ENCODE data around the gene GAS2L2.
"Not testable (repeated sequence)": the region's sequence is repeated elsewhere in the genome, so short reads cannot be mapped to it uniquely, and the experiment has no call there.

GAS2L2 gene

DNA sequence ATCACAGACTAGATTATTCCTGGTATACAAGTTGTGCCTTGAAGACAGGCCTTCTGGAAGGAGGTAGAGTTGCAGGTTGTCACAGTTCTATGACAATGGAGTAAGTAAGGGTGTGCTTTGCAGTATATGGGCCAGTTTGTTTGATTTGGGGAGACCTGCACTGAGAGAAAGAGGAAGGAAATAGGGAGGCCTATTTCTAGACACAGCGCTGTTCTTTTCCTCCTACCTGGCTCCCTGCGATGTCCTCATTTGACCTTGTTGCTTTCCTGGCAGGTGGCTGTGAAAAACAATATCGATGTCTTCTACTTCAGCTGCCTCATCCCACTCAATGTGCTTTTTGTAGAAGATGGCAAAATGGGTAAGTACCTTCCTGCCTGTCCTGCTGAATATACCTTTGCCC is 44.1 kb downstream of the GAS2L2 start:
- peaks cover 40% of the 10 kb centered on the region for H3K36me3 ChIP-seq (ENCODE audit: control insufficient read depth, insufficient read depth, low read length)
- H3K27ac ChIP-seq (ENCODE audit: low read depth, low read length) = no peak overlapping the region
- H3K4me1 ChIP-seq (ENCODE audit: control insufficient read depth, insufficient read depth, low read length) = no peaks in the 10 kb centered on the region
- no peak overlapping the region for H3K4me3 ChIP-seq (ENCODE audit: low read depth, low read length)
- no peaks in the 10 kb centered on the region for H3K9me3 ChIP-seq (ENCODE audit: control insufficient read depth, insufficient read depth, low read length)
- no peaks in the 10 kb centered on the region for H3K27me3 ChIP-seq (ENCODE audit: control insufficient read depth, insufficient read depth, low read length)
- no peak overlapping the region for H3K9ac ChIP-seq (ENCODE audit: low read depth, low read length)

DNA sequence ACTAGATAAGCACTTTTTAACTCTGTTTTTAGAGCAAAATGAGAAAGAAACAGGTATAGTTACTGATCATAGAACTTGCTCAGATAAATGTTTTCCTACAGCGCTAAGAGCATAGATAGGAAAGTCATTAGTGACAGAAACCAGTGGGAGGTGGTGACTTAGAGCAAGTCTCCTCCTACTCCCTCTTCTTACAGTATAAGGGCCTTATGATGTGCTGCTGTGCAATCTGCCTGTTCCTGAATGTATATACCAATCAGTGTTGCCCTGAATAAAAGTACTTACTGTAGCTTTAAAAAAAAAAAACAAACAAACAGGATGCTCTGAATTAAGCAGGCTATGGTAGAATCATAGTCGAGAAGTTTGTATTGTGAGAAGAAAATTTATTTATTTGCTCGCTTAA is 44.9 kb downstream of the GAS2L2 start:
- no peak overlapping the region for H3K27ac ChIP-seq (ENCODE audit: low read depth, low read length)
- H3K9me3 ChIP-seq (ENCODE audit: control insufficient read depth, insufficient read depth, low read length) = no peaks in the 10 kb centered on the region
- no peak overlapping the region for H3K4me3 ChIP-seq (ENCODE audit: low read depth, low read length)
- H3K27me3 ChIP-seq (ENCODE audit: control insufficient read depth, insufficient read depth, low read length) = no peaks in the 10 kb centered on the region
- H3K4me1 ChIP-seq (ENCODE audit: control insufficient read depth, insufficient read depth, low read length) = no peaks in the 10 kb centered on the region
- H3K9ac ChIP-seq (ENCODE audit: low read depth, low read length) = no peak overlapping the region
- peaks cover 33% of the 10 kb centered on the region for H3K36me3 ChIP-seq (ENCODE audit: control insufficient read depth, insufficient read depth, low read length)

DNA sequence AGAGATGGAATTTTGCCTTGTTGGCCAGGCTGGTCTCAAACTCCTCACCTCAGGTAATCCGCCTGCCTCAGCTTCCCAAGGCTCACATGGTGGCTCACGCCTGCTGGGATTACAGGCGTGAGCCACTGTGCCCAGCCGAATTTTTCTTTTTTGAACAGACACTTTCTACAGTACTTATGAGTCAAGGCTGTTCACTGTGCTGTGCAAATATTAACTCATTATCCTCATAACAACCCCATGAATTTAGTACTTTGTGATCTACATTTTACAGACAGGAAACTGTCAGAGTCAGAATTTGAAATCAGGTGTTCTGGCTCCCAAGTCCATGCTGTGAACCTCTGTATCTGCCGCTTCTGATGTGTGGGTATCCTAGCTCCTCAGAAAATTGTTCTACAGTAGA is 47.3 kb downstream of the GAS2L2 start:
- Histone ChIP-seq H3K4me1 (ENCODE audit: control insufficient read depth, insufficient read depth, low read length) (no peaks in the 10 kb centered on the region), H3K27ac (ENCODE audit: low read depth, low read length) (no peak overlapping the region), H3K4me3 (ENCODE audit: low read depth, low read length) (no peak overlapping the region), H3K36me3 (ENCODE audit: control insufficient read depth, insufficient read depth, low read length) (peaks cover 25% of the 10 kb centered on the region), H3K9ac (ENCODE audit: low read depth, low read length) (no peak overlapping the region), H3K9me3 (ENCODE audit: control insufficient read depth, insufficient read depth, low read length) (no peaks in the 10 kb centered on the region), H3K27me3 (ENCODE audit: control insufficient read depth, insufficient read depth, low read length) (no peaks in the 10 kb centered on the region)

DNA sequence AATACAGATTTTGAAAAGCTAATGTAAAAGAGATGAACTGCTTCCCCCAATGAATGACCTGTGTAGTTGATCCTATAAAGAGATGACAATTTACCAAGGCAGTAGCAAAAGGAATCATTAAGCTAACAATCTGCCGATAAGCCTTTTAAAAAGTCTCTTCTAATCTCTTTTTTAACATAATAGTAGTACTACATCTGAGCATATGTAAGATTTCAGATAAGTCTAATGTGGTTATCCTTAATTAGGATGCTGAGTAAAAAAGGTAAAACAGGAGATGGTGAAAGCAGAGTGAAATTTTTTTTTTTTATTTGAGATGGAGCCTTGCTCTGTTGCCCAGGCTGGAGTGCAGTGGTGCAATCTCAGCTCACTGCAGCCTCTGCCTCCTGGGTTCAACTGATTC is 47.8 kb downstream of the GAS2L2 start:
- Histone ChIP-seq H3K27me3 (ENCODE audit: control insufficient read depth, insufficient read depth, low read length) (no peaks in the 10 kb centered on the region), H3K9me3 (ENCODE audit: control insufficient read depth, insufficient read depth, low read length) (no peaks in the 10 kb centered on the region), H3K9ac (ENCODE audit: low read depth, low read length) (no peak overlapping the region), H3K27ac (ENCODE audit: low read depth, low read length) (no peak overlapping the region), H3K36me3 (ENCODE audit: control insufficient read depth, insufficient read depth, low read length) (peaks cover 21% of the 10 kb centered on the region), H3K4me3 (ENCODE audit: low read depth, low read length) (no peak overlapping the region), H3K4me1 (ENCODE audit: control insufficient read depth, insufficient read depth, low read length) (no peaks in the 10 kb centered on the region)

DNA sequence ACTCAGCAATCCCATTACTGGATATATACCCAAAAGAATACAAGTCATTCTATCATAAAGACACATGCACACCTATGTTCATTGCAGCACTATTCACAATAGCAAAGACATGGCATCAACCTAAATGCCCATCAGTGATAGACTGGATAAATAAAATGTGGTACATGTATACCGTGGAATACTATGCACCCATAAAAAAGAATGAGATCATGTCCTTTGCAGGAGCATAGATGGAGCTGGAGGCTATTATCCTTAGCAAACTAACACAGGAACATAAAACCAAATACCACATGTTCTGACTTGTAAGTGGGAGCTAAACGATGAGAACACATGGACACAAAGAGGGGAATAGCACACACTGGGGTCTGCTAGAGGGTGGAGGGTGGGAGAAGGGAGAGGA is 49.7 kb downstream of the GAS2L2 start:
- not testable (repeated sequence) for H3K9ac ChIP-seq (ENCODE audit: low read depth, low read length); H3K4me3 ChIP-seq (ENCODE audit: low read depth, low read length); H3K9me3 ChIP-seq (ENCODE audit: control insufficient read depth, insufficient read depth, low read length); H3K27ac ChIP-seq (ENCODE audit: low read depth, low read length); H3K27me3 ChIP-seq (ENCODE audit: control insufficient read depth, insufficient read depth, low read length); H3K4me1 ChIP-seq (ENCODE audit: control insufficient read depth, insufficient read depth, low read length)
- peaks cover 10% of the 10 kb centered on the region; the same call in 1 of the 2 replicates for H3K36me3 ChIP-seq (ENCODE audit: control insufficient read depth, insufficient read depth, low read length)

DNA sequence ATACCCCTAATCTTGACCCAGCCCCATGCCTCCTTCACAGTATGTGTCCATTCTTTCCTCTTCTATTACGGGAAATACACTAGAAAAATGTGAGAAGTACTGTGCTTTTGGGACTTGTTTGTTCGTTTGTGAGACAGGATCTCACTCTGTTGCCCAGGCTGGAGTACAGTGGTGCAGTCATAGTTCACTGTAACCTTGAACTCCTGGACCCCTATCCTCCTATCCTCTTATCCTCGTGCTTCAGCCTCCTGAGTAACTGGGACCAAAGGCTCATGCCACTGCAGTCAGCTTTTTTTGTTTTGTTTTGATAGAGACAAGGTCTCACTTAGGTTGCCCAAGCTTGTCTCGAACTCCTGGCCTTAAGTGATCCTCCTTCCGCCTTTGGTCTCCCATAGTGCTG is 51.5 kb downstream of the GAS2L2 start:
- Histone ChIP-seq H3K9ac (ENCODE audit: low read depth, low read length) (no peak overlapping the region), H3K4me3 (ENCODE audit: low read depth, low read length) (no peak overlapping the region), H3K9me3 (ENCODE audit: control insufficient read depth, insufficient read depth, low read length) (no peaks in the 10 kb centered on the region), H3K4me1 (ENCODE audit: control insufficient read depth, insufficient read depth, low read length) (no peaks in the 10 kb centered on the region), H3K27me3 (ENCODE audit: control insufficient read depth, insufficient read depth, low read length) (no peaks in the 10 kb centered on the region), H3K36me3 (ENCODE audit: control insufficient read depth, insufficient read depth, low read length) (peaks cover 14% of the 10 kb centered on the region), H3K27ac (ENCODE audit: low read depth, low read length) (no peak overlapping the region)

DNA sequence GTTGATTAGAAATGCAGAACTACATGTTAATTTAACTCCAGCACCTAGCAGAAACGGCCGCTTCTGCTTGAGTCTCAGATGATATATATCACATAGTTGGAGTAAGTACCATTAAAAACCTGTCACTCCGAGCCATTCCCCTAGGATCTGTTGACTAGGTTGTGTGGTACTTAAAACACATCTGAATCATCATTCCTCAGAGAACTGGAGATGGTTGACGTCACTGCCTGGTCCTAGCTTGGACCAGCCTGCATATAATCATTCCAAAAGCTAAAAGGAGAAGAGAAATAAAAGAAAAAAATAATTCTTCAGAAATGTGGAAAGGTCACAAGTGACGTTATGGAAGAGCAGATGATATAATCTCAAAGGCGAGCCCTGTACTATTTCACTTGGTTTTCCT is 52.9 kb downstream of the GAS2L2 start:
- H3K4me3 ChIP-seq (ENCODE audit: low read depth, low read length) = no peak overlapping the region
- no peaks in the 10 kb centered on the region for H3K9me3 ChIP-seq (ENCODE audit: control insufficient read depth, insufficient read depth, low read length)
- H3K27me3 ChIP-seq (ENCODE audit: control insufficient read depth, insufficient read depth, low read length) = no peaks in the 10 kb centered on the region
- peaks cover 24% of the 10 kb centered on the region for H3K36me3 ChIP-seq (ENCODE audit: control insufficient read depth, insufficient read depth, low read length)
- H3K4me1 ChIP-seq (ENCODE audit: control insufficient read depth, insufficient read depth, low read length) = peaks cover 8% of the 10 kb centered on the region; the same call in 1 of the 2 replicates
- H3K27ac ChIP-seq (ENCODE audit: low read depth, low read length) = no peak overlapping the region
- no peak overlapping the region for H3K9ac ChIP-seq (ENCODE audit: low read depth, low read length)

DNA sequence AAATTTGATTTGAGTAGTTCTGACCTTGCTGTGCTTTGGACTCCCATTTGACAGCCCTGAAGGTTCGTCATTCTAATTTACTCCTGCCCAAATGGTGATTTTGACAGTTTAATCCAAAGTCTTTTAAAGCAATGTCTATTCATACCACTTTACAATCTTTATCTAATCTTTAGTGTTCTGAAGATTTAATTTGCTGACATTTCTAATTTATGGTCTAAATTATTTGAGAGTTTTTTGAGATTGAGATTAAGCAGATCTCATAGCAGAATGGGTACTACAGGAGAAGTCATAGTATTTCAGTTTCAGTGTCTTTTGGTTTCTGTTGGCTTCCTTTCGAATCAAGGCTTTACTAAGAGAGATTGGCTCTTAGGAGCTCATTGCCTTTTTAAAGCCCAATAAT is 54.2 kb downstream of the GAS2L2 start:
- Histone ChIP-seq H3K4me1 (ENCODE audit: control insufficient read depth, insufficient read depth, low read length) (peaks cover 8% of the 10 kb centered on the region; the same call in 1 of the 2 replicates), H3K9me3 (ENCODE audit: control insufficient read depth, insufficient read depth, low read length) (no peaks in the 10 kb centered on the region), H3K27me3 (ENCODE audit: control insufficient read depth, insufficient read depth, low read length) (no peaks in the 10 kb centered on the region), H3K36me3 (ENCODE audit: control insufficient read depth, insufficient read depth, low read length) (peaks cover 37% of the 10 kb centered on the region), H3K4me3 (ENCODE audit: low read depth, low read length) (no peak overlapping the region), H3K9ac (ENCODE audit: low read depth, low read length) (no peak overlapping the region), H3K27ac (ENCODE audit: low read depth, low read length) (no peak overlapping the region)

DNA sequence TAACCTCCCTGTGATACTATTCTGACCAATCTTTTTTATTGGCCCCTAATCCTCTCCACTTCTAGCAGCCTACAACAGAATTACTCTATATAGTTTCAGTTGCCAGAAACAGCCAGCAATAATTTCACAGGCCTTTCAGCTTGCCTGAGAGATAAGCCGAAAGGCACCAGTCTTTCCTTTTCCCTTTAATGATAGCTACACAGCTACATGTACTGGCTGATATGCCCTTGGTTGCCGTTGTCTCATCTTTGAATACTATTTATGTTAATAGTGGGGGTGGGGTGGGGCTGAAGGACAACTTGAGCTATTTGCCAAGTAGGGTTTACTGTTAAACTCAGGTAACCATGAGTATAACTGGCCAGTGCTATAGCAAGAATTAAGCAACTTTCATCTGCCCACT is 57.4 kb downstream of the GAS2L2 start:
- Histone ChIP-seq H3K9ac (ENCODE audit: low read depth, low read length) (no peak overlapping the region), H3K36me3 (ENCODE audit: control insufficient read depth, insufficient read depth, low read length) (peaks cover 60% of the 10 kb centered on the region), H3K4me1 (ENCODE audit: control insufficient read depth, insufficient read depth, low read length) (peaks cover 13% of the 10 kb centered on the region; the same call in 1 of the 2 replicates), H3K4me3 (ENCODE audit: low read depth, low read length) (no peak overlapping the region), H3K27ac (ENCODE audit: low read depth, low read length) (no peak overlapping the region), H3K27me3 (ENCODE audit: control insufficient read depth, insufficient read depth, low read length) (no peaks in the 10 kb centered on the region), H3K9me3 (ENCODE audit: control insufficient read depth, insufficient read depth, low read length) (no peaks in the 10 kb centered on the region)

DNA sequence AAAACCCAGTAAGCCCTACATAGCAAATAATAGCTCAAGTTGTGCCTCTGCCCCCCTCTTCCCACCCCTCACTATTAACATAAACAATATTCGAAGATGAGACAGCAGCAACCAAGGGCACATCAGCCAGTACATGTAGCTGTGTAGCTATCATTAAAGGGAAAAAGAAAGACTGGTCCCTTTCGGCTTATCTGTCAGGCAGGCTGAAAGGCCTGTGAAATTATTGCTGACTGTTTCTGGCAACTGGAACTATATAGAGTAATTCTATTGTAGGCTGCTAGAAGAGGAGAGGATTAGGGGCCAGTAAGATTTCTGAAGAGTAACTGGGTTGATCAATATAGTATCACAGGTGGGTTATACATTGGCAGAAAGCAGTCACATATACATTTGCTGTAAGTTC is 58.1 kb downstream of the GAS2L2 start:
- no peak overlapping the region for H3K9ac ChIP-seq (ENCODE audit: low read depth, low read length)
- no peaks in the 10 kb centered on the region for H3K9me3 ChIP-seq (ENCODE audit: control insufficient read depth, insufficient read depth, low read length)
- no peak overlapping the region for H3K27ac ChIP-seq (ENCODE audit: low read depth, low read length)
- H3K4me1 ChIP-seq (ENCODE audit: control insufficient read depth, insufficient read depth, low read length) = peaks cover 13% of the 10 kb centered on the region; the same call in 1 of the 2 replicates
- no peaks in the 10 kb centered on the region for H3K27me3 ChIP-seq (ENCODE audit: control insufficient read depth, insufficient read depth, low read length)
- H3K36me3 ChIP-seq (ENCODE audit: control insufficient read depth, insufficient read depth, low read length) = peaks cover 62% of the 10 kb centered on the region
- no peak overlapping the region for H3K4me3 ChIP-seq (ENCODE audit: low read depth, low read length)
